HCT116 (cell line): ENCODE measurements around the gene TMPRSS13. TPM values are rescaled to one million over a fixed set of nuclear protein-coding genes. Genes with fewer than 3 reads are reported as not detected.

Experiments used
- ATAC-seq: fragments of 200-7000 bp; cut with Tn5 transposase; 2 replicates; pipeline ENCODE4 v1.9.1; 2020; ENCODE audit warnings: mild to moderate bottlenecking, moderate library complexity
- BruUV-seq: library from RNA; stranded (reverse); fragments of 400-500 nt; replicated peaks from 2 replicates; lab custom pipeline; 2021; lab: Mats Ljungman, UMichigan
- CTCF ChIA-PET: fragments of 300-600 bp; sonication (Branson Sonifier 250); formaldehyde crosslinking; loops from one replicate; lab custom pipeline; 2021; ENCODE audit warnings: antibody characterized with exemption; lab: Charles Lee
- POLR2A ChIA-PET: fragments of 300-600, 350-600 bp; sonication (Branson Sonifier 250); formaldehyde crosslinking; loops from one replicate; lab custom pipeline; 2021; ENCODE audit warnings: antibody characterized with exemption; lab: Charles Lee
- RAD21 ChIA-PET, 2 experiments: fragments of 300-600 bp; sonication (Branson Sonifier 250); formaldehyde crosslinking; loops; one replicate each; lab custom pipeline; 2023; ENCODE audit warnings: low total read pairs in 2 of 2; ENCODE audit not compliant: uncharacterized antibody in 2 of 2, unreplicated experiment in 2 of 2, low non-redundant PET in 1 of 2; lab: Charles Lee
- DNase-seq: peaks from one replicate; pipeline ENCODE4 v3.0.0-alpha.2; 2010; ENCODE audit warnings: low read depth, low spot score
- H2AFZ ChIP-seq: fragments of 200-600 bp; shearing (Covaris generic), sonication (generic); 2 replicates; pipeline ENCODE4 v1.6.1; 2017; ENCODE audit warnings: low read depth, mixed run types, mixed read lengths, antibody characterized with exemption, low read length; ENCODE audit not compliant: poor library complexity, severe bottlenecking
- H3K27ac ChIP-seq: 2 replicates; pipeline ENCODE4 v1.5.1; 2012; ENCODE audit warnings: low read depth, low read length
- H3K27me3 ChIP-seq: fragments of 200-600 bp; sonication (generic); 2 replicates; pipeline ENCODE4 v1.6.1; 2016; ENCODE audit warnings: mixed run types, low read length, mixed read lengths; ENCODE audit not compliant: insufficient read depth
- H3K36me3 ChIP-seq, 2 experiments: fragments of 200-500 bp in 1 of 2; fragments of 200-600 bp in 1 of 2; sonication (Bioruptor generic) in 1 of 2; sonication (generic) in 1 of 2; 2 replicates each; pipeline versions ENCODE4 v1.5.1 to v1.6.1; 2014 to 2016; ENCODE audit warnings: low read length in 2 of 2, inconsistent platforms in 1 of 2, mixed read lengths in 1 of 2, mixed run types in 1 of 2; ENCODE audit not compliant: insufficient read depth in 2 of 2, control insufficient read depth in 1 of 2
- H3K4me1 ChIP-seq, 2 experiments: fragments of 200-600 bp in 1 of 2; sonication (generic) in 1 of 2; 2 replicates each; pipeline versions ENCODE4 v1.5.1 to v1.6.1; 2012 to 2017; ENCODE audit warnings: low read length in 2 of 2, inconsistent platforms in 1 of 2, mild to moderate bottlenecking in 1 of 2, mixed read lengths in 1 of 2, mixed run types in 1 of 2, moderate library complexity in 1 of 2; ENCODE audit not compliant: insufficient read depth in 2 of 2, control insufficient read depth in 1 of 2
- H3K4me2 ChIP-seq: fragments of 200-600 bp; sonication (generic); 2 replicates; pipeline ENCODE4 v1.6.1; 2017; ENCODE audit warnings: mixed run types, low read length, mixed read lengths
- H3K4me3 ChIP-seq, 2 experiments: fragments of 200-600 bp in 1 of 2; sonication (generic) in 1 of 2; replicated peaks in 1 of 2; 2 replicates each; pipeline ENCODE4 v1.5.1; 2011 to 2016; ENCODE audit warnings: low read length in 2 of 2, control low read depth in 1 of 2, low read depth in 1 of 2, mild to moderate bottlenecking in 1 of 2, mixed read lengths in 1 of 2, mixed run types in 1 of 2
- H3K79me2 ChIP-seq: fragments of 200-600 bp; sonication (generic); 2 replicates; pipeline ENCODE4 v1.6.1; 2017; ENCODE audit warnings: mild to moderate bottlenecking, mixed run types, low read length, moderate library complexity, mixed read lengths; ENCODE audit not compliant: insufficient read depth
- H3K9ac ChIP-seq: fragments of 200-600 bp; sonication (generic); 2 replicates; pipeline ENCODE4 v1.6.1; 2016; ENCODE audit warnings: low read length, mixed read lengths
- H3K9me2 ChIP-seq: fragments of 200-600 bp; sonication (generic), shearing (Covaris generic); 2 replicates; pipeline ENCODE4 v1.6.1; 2017; ENCODE audit warnings: mixed run types, mild to moderate bottlenecking, moderate library complexity; ENCODE audit not compliant: insufficient read depth
- H3K9me3 ChIP-seq, 2 experiments: fragments of 200-500 bp in 1 of 2; fragments of 200-600 bp in 1 of 2; sonication (Bioruptor generic) in 1 of 2; sonication (generic) in 1 of 2; 2 replicates each; pipeline ENCODE4 v1.6.1; 2014 to 2017; ENCODE audit warnings: low read length in 2 of 2, mixed read lengths in 2 of 2, inconsistent platforms in 1 of 2, low read depth in 1 of 2, mild to moderate bottlenecking in 1 of 2, mixed run types in 1 of 2, moderate library complexity in 1 of 2; ENCODE audit not compliant: control insufficient read depth in 1 of 2, insufficient read depth in 1 of 2
- H4K20me1 ChIP-seq: fragments of 200-600 bp; sonication (generic), shearing (Covaris generic); 2 replicates; pipeline ENCODE4 v1.6.1; 2017; ENCODE audit warnings: mixed run types, mild to moderate bottlenecking, moderate library complexity; ENCODE audit not compliant: insufficient read depth
- ATF3 ChIP-seq: IDR thresholded peaks from 2 replicates; pipeline ENCODE4 v1.6.1; 2012
- CBX3 ChIP-seq: IDR thresholded peaks from 2 replicates; pipeline ENCODE4 v1.6.1; 2012; ENCODE audit warnings: low read depth
- CEBPB ChIP-seq: IDR thresholded peaks from 2 replicates; pipeline ENCODE4 v1.6.1; 2012; ENCODE audit warnings: low read depth
- EGR1 ChIP-seq: IDR thresholded peaks from 2 replicates; pipeline ENCODE4 v1.6.1; 2012; ENCODE audit warnings: low read depth
- ELF1 ChIP-seq: IDR thresholded peaks from 2 replicates; pipeline ENCODE4 v1.6.1; 2012; ENCODE audit warnings: low read depth, borderline replicate concordance
- EZH2phosphoT487 ChIP-seq: fragments of 200-600 bp; IDR thresholded peaks from 2 replicates; pipeline ENCODE4 v1.6.1; 2018; ENCODE audit warnings: antibody characterized with exemption, borderline replicate concordance
- JUND ChIP-seq: IDR thresholded peaks from 2 replicates; pipeline ENCODE4 v1.6.1; 2012
- POLR2AphosphoS5 ChIP-seq: IDR thresholded peaks from 2 replicates; pipeline ENCODE4 v1.6.1; 2011; ENCODE audit warnings: mild to moderate bottlenecking, low read depth, low read length, moderate library complexity
- RAD21 ChIP-seq: IDR thresholded peaks from 2 replicates; pipeline ENCODE4 v1.6.1; 2012; ENCODE audit warnings: low read depth, mild to moderate bottlenecking
- REST ChIP-seq: IDR thresholded peaks from 2 replicates; pipeline ENCODE4 v1.6.1; 2012; ENCODE audit warnings: low read depth
- SIN3A ChIP-seq: IDR thresholded peaks from 2 replicates; pipeline ENCODE4 v1.6.1; 2012; ENCODE audit warnings: low read depth
- SRF ChIP-seq: IDR thresholded peaks from 2 replicates; pipeline ENCODE4 v1.6.1; 2012; ENCODE audit warnings: low read depth
- TCF7L2 ChIP-seq: IDR thresholded peaks from 2 replicates; pipeline ENCODE4 v1.7.0; 2011; ENCODE audit warnings: borderline replicate concordance, inconsistent platforms; ENCODE audit not compliant: insufficient read depth, insufficient read length; ENCODE audit errors: extremely low read depth
- YY1 ChIP-seq: IDR thresholded peaks from 2 replicates; pipeline ENCODE4 v1.6.1; 2011; ENCODE audit warnings: low read length, low read depth, moderate library complexity, mild to moderate bottlenecking; ENCODE audit not compliant: insufficient replicate concordance; ENCODE audit errors: extremely low read depth
- ZNF274 ChIP-seq: fragments of 200-500 bp; sonication (Bioruptor generic); IDR thresholded peaks from 2 replicates; pipeline ENCODE4 v1.6.1; 2014; ENCODE audit warnings: mild to moderate bottlenecking, low read depth, low read length, inconsistent platforms
- intact Hi-C: fragments of 100-400 bp; cut with micrococcal nuclease; formaldehyde crosslinking; loops from 2 replicates; pipeline ENCODE4 v1.10.0; 2022
- total RNA-seq: library from RNA; stranded (reverse); gene quantifications from one replicate; pipeline ENCODE4 v1.2.1, GENCODE V29; 2021; ENCODE audit not compliant: unreplicated experiment
- TF ChIP-seq, protein P1 (sequence below): IDR thresholded peaks from 2 replicates; pipeline ENCODE4 v1.6.1; 2011; ENCODE audit warnings: mild to moderate bottlenecking, low read length, moderate library complexity; ENCODE audit not compliant: insufficient replicate concordance; ENCODE audit errors: extremely low read depth
- TF ChIP-seq, protein P2 (sequence below), 3 experiments: fragments of 200-600 bp in 1 of 3; sonication (generic) in 1 of 3; IDR thresholded peaks in 2 of 3; conservative IDR thresholded peaks in 1 of 3; 2 replicates each; pipeline ENCODE4 v1.5.1; 2012 to 2017; ENCODE audit warnings: low read depth in 2 of 3, low read length in 2 of 3, antibody characterized with exemption in 1 of 3, borderline replicate concordance in 1 of 3, control low read depth in 1 of 3, mild to moderate bottlenecking in 1 of 3, mixed read lengths in 1 of 3, mixed run types in 1 of 3, moderate library complexity in 1 of 3; ENCODE audit not compliant: insufficient read depth in 1 of 3
- TF ChIP-seq, protein P3 (sequence below): IDR thresholded peaks from 2 replicates; pipeline ENCODE4 v1.6.1; 2012

Gene TMPRSS13
- total RNA-seq, 1 experiment from 2014 or later: 0.52 TPM

DNA sequence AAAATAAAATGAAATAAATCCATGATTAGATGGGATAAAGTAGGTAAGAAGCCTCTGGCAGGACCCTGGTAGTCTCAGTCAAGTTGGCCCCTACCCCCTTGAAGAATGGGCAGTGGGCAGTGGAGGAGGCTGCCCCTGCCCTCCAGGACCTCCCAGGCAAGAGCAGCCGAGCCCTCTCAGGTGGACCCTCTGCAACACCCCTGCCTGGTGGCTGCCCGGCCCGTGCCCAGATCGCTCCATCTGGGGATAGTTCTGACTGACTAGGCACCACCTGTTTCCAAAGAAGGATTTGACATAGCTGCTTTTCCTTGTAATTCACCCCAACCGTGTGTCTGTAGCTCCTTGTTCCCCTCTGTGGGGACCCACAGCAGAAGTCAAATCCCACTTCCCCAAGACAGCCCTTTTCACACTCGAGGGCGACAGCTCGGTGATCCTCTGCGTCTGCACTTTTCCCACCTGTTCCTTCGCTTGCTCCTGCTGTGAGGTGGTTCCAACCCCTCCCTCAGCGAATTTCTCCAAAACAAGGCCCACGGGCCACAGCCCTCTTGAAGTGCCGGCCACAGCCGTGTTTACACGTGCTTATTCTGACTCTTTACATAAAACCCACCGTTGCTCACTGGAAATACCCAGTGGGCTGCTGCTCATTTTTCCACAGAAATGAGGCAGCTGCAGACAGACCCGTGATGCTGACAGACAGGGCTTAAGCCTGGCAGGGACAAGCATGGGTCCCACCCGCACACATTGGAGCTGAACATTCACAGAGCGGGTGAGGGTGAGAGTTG, 5.5 kb upstream of the TMPRSS13 start:
- intact Hi-C loops: no loop called here
- Histone ChIP-seq H3K9ac (no peak overlapping the region), H4K20me1 (no peaks in the 10 kb centered on the region), H3K36me3 (no peaks in the 10 kb centered on the region)
- RAD21 ChIA-PET: no interaction called here
- no peak for TF ChIP-seq POLR2AphosphoS5
- no peak for TF ChIP-seq CBX3
- TF ChIP-seq RAD21: no peak
- no peak for TF ChIP-seq ATF3
- TF ChIP-seq CEBPB: no peak
- TF ChIP-seq, protein P1, sequence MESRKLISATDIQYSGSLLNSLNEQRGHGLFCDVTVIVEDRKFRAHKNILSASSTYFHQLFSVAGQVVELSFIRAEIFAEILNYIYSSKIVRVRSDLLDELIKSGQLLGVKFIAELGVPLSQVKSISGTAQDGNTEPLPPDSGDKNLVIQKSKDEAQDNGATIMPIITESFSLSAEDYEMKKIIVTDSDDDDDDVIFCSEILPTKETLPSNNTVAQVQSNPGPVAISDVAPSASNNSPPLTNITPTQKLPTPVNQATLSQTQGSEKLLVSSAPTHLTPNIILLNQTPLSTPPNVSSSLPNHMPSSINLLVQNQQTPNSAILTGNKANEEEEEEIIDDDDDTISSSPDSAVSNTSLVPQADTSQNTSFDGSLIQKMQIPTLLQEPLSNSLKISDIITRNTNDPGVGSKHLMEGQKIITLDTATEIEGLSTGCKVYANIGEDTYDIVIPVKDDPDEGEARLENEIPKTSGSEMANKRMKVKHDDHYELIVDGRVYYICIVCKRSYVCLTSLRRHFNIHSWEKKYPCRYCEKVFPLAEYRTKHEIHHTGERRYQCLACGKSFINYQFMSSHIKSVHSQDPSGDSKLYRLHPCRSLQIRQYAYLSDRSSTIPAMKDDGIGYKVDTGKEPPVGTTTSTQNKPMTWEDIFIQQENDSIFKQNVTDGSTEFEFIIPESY: no peak
- TF ChIP-seq, protein P2, sequence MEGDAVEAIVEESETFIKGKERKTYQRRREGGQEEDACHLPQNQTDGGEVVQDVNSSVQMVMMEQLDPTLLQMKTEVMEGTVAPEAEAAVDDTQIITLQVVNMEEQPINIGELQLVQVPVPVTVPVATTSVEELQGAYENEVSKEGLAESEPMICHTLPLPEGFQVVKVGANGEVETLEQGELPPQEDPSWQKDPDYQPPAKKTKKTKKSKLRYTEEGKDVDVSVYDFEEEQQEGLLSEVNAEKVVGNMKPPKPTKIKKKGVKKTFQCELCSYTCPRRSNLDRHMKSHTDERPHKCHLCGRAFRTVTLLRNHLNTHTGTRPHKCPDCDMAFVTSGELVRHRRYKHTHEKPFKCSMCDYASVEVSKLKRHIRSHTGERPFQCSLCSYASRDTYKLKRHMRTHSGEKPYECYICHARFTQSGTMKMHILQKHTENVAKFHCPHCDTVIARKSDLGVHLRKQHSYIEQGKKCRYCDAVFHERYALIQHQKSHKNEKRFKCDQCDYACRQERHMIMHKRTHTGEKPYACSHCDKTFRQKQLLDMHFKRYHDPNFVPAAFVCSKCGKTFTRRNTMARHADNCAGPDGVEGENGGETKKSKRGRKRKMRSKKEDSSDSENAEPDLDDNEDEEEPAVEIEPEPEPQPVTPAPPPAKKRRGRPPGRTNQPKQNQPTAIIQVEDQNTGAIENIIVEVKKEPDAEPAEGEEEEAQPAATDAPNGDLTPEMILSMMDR (IDR thresholded peaks at IDR 0.05 in 2 of 3, conservative IDR thresholded peaks at IDR 0.05 in 1 of 3; ENCODE audit: borderline replicate concordance in 1 of 3, insufficient read depth in 1 of 3, low read depth in 2 of 3, low read length in 2 of 3): no peak
- no peak for TF ChIP-seq TCF7L2
- no peak for TF ChIP-seq SIN3A
- no peak for TF ChIP-seq JUND
- no peak for TF ChIP-seq SRF
- TF ChIP-seq, protein P3, sequence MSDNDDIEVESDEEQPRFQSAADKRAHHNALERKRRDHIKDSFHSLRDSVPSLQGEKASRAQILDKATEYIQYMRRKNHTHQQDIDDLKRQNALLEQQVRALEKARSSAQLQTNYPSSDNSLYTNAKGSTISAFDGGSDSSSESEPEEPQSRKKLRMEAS: no peak
- TF ChIP-seq REST: no peak
- no peak for TF ChIP-seq YY1
- no peak for TF ChIP-seq ZNF274
- no peak for TF ChIP-seq ELF1
- no peak for TF ChIP-seq EZH2phosphoT487
- no peak for TF ChIP-seq EGR1
- TF ChIP-seq, all 23 proteins: peak for 0
- no peaks in the 10 kb centered on the region for H3K9me2 ChIP-seq
- H3K4me2 ChIP-seq: no peak overlapping the region
- H3K9me3 ChIP-seq: no peaks in the 10 kb centered on the region
- no peaks in the 10 kb centered on the region for H3K27me3 ChIP-seq
- no peak overlapping the region for H2AFZ ChIP-seq
- ATAC-seq (no peak), DNase-seq (no peak)
- no peak overlapping the region for H3K27ac ChIP-seq
- no peak overlapping the region for H3K4me3 ChIP-seq
- BruUV-seq: no TSS peak
- peaks cover 2 to 4% of the 10 kb centered on the region in 2 experiments; a peak in 3 of 4 replicates for H3K4me1 ChIP-seq
- ChIA-PET CTCF (interaction anchor here (1.0 to 1.6 kb wide), 2 partner anchors 12 to 116 kb away, joined by 3 to 5 read pairs; no protein-coding TSS in a partner anchor), POLR2A (no interaction called here)
- no peaks in the 10 kb centered on the region for H3K79me2 ChIP-seq
